Suprapubic skin (tissue), 3 donors: Measurements from ENCODE around the gene SEL1L3.

Experiments
- CTCF ChIP-seq, 2 donors: fragments of 200-600 bp in 1 of 2; fragments of 450-650 bp in 1 of 2; sonication (generic) in 1 of 2; IDR thresholded peaks; one replicate each; pipeline ENCODE4 v1.5.1; 2016 to 2019; ENCODE audit warnings: antibody characterized with exemption in 2 of 2, mild to moderate bottlenecking in 1 of 2, moderate library complexity in 1 of 2
- EP300 ChIP-seq: sonication (generic); formaldehyde crosslinking; IDR thresholded peaks from one replicate; pipeline ENCODE4 v1.6.1; 2017; ENCODE audit warnings: antibody characterized with exemption
- POLR2A ChIP-seq, 2 donors: fragments of 450-650 bp; IDR thresholded peaks; one replicate each; pipeline ENCODE4 v1.6.1; 2017; ENCODE audit warnings: antibody characterized with exemption in 2 of 2, mild to moderate bottlenecking in 2 of 2, moderate library complexity in 2 of 2

- no peak for TF ChIP-seq CTCF (IDR thresholded peaks at IDR 0.05)
- no peak for TF ChIP-seq POLR2A (IDR thresholded peaks at IDR 0.05)
- no peak for TF ChIP-seq EP300
Measured at GRCh38 chr4:25847329-25847728, 15.5 kb downstream of the SEL1L3 start.
